Stimulated activated CD4-positive, alpha-beta T cell treated with anti-CD3 and anti-CD28 coated beads, Interleukin-12 subunit alpha, Interleukin-12 subunit beta, amount 100 ng/mL, for 48 hours (primary cell): ENCODE measurements around the gene COLQ.
"Not testable (repeated sequence)": the region's sequence is repeated elsewhere in the genome, so short reads cannot be mapped to it uniquely, and the experiment has no call there.

Experiments
- DNase-seq, 3 donors: peaks; one replicate each; pipeline ENCODE4 v3.0.0-alpha.2; 2020; ENCODE audit warnings: low read depth in 2 of 3, low spot score in 1 of 3

Gene COLQ

GRCh38 chr3:15493436-15493835 lies 28.1 kb downstream of the COLQ start:
- DNase-seq = no peak

GRCh38 chr3:15492847-15493360 lies 28.6 kb downstream of the COLQ start:
- no peak for DNase-seq

GRCh38 chr3:15491143-15491542 lies 30.4 kb downstream of the COLQ start:
- DNase-seq = no peak

- no peak for DNase-seq
These were observed 31.3 kb downstream of the COLQ start for GRCh38 chr3:15490158-15490557.

- DNase-seq = no peak
These were observed 33.5 kb downstream of the COLQ start for GRCh38 chr3:15488002-15488401.

- DNase-seq = no peak
These were observed 34.5 kb downstream of the COLQ start for GRCh38 chr3:15486979-15487378.

- DNase-seq = no peak
These were observed 35.5 kb downstream of the COLQ start for GRCh38 chr3:15486020-15486419.

- not testable (repeated sequence) for DNase-seq
These were observed 37.0 kb downstream of the COLQ start for GRCh38 chr3:15484551-15484950.

- DNase-seq = no peak
These were observed 41.9 kb downstream of the COLQ start for GRCh38 chr3:15479400-15480224.

GRCh38 chr3:15478640-15478979 lies 42.9 kb downstream of the COLQ start:
- DNase-seq = no peak

GRCh38 chr3:15477951-15478639 lies 43.4 kb downstream of the COLQ start:
- no peak for DNase-seq

GRCh38 chr3:15476378-15476777 lies 45.1 kb downstream of the COLQ start:
- no peak for DNase-seq

GRCh38 chr3:15475161-15475560 lies 46.3 kb downstream of the COLQ start:
- DNase-seq = no peak

GRCh38 chr3:15471861-15472260 lies 49.6 kb downstream of the COLQ start:
- no peak for DNase-seq

- no peak for DNase-seq
These were observed 50.7 kb downstream of the COLQ start for GRCh38 chr3:15470849-15471248.

- DNase-seq = no peak
These were observed 51.2 kb downstream of the COLQ start for GRCh38 chr3:15470261-15470660.

GRCh38 chr3:15467227-15468181 lies 54.0 kb downstream of the COLQ start:
- no peak for DNase-seq

GRCh38 chr3:15465876-15466585 lies 55.5 kb downstream of the COLQ start:
- no peak for DNase-seq

- DNase-seq = no peak
These were observed 59.1 kb downstream of the COLQ start for GRCh38 chr3:15462451-15462850.

- no peak for DNase-seq
These were observed 60.5 kb downstream of the COLQ start for GRCh38 chr3:15460891-15461531.
